NCI-H1694 treated with DMSO at 0.1 percent for 48 hours (cell line): ENCODE data around the gene TOMM34.

ENCODE experiments used
- DNase-seq: peaks from one replicate; lab custom pipeline; 2025; lab: John Stamatoyannopoulos, UW

TOMM34 gene

GRCh38 chr20:44960103-44960852, at the start of gene TOMM34:
TOMM34 (minus strand) TSS chr20:44960397; CDS start chr20:44960333, 64 bp downstream.
- peak; percentile 76 for DNase-seq

GRCh38 chr20:45008521-45009049, 48.4 kb upstream of the TOMM34 start:
- no peak for DNase-seq

- DNase-seq, result no peak
Observed at GRCh38 chr20:44997668-44998067, 37.5 kb upstream of the TOMM34 start.

GRCh38 chr20:44997171-44997570, 37.0 kb upstream of the TOMM34 start:
- no peak for DNase-seq

GRCh38 chr20:44993343-44993742, 33.1 kb upstream of the TOMM34 start:
- DNase-seq, result no peak

- DNase-seq, result no peak
Observed at GRCh38 chr20:44990957-44991356, 30.8 kb upstream of the TOMM34 start.

GRCh38 chr20:44990425-44990824, 30.2 kb upstream of the TOMM34 start:
- DNase-seq, result no peak

GRCh38 chr20:44988631-44989171, 28.5 kb upstream of the TOMM34 start:
- DNase-seq, result no peak

GRCh38 chr20:44983093-44983674, 23.0 kb upstream of the TOMM34 start:
- no peak for DNase-seq

GRCh38 chr20:44981736-44982406, 21.7 kb upstream of the TOMM34 start:
- DNase-seq, result no peak

GRCh38 chr20:44979090-44979621, 19.0 kb upstream of the TOMM34 start:
- no peak for DNase-seq

GRCh38 chr20:44976698-44977097, 16.5 kb upstream of the TOMM34 start:
- no peak for DNase-seq

GRCh38 chr20:44973053-44973452, 12.9 kb upstream of the TOMM34 start:
- DNase-seq, result no peak

GRCh38 chr20:44970243-44970757, 10.1 kb upstream of the TOMM34 start:
- no peak for DNase-seq

- no peak for DNase-seq
Observed at GRCh38 chr20:44969300-44969894, 9.2 kb upstream of the TOMM34 start.

GRCh38 chr20:44967207-44967807, 7.1 kb upstream of the TOMM34 start:
- DNase-seq, result no peak

GRCh38 chr20:44966030-44966961, 6.1 kb upstream of the TOMM34 start, which contains the start of gene STK4:
STK4 (plus strand) TSS chr20:44966512; CDS start chr20:44966569, 57 bp downstream.
- peak; percentile 82 for DNase-seq

GRCh38 chr20:44965651-44966029, 5.4 kb upstream of the TOMM34 start:
- DNase-seq, result no peak

GRCh38 chr20:44963325-44964215, 3.4 kb upstream of the TOMM34 start:
- no peak for DNase-seq
